Measurements from ENCODE around the gene ABCB6.
"Not testable (repeated sequence)": the region's sequence is repeated elsewhere in the genome, so short reads cannot be mapped to it uniquely, and the experiment has no call there.

Gene ABCB6

GRCh38 chr2:219218732-219219701 is at the start of gene ABCB6:
Gene ABCB6, minus strand, starts transcription at chr2:219218958. Its CDS starts 285 bp downstream, at chr2:219218673.
- DNase-seq (ENCODE audit: low read depth in 2 of 3, low spot score in 2 of 3) = peak; percentile 62 to 77 (median 72)

- DNase-seq (ENCODE audit: low read depth in 2 of 3, low spot score in 2 of 3) = no peak
Observed at GRCh38 chr2:219268294-219268693, 49.5 kb upstream of the ABCB6 start.

DNA sequence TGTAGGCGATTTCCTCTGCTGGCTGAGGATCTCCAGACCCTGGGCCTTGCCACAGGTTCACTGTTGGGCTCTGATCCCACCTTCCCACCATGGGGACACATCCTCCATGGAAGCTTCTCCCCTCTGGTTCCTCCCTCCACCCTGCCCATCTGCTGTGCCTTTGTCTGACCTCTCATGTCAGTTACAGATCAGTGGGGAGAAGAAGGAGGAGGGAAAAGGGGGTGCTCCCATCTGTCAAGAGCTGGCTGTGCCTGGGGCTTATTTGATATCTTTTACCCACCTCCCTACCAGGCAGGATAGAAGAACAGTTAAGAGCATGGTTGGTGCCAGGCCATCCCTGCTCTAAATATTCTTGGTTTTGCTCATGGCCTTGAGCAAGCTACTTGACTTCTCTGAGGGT is 48.1 kb upstream of the ABCB6 start:
- no peak for DNase-seq (ENCODE audit: low read depth in 2 of 3, low spot score in 2 of 3)

- no peak for DNase-seq (ENCODE audit: low read depth in 2 of 3, low spot score in 2 of 3)
Observed at GRCh38 chr2:219266232-219266631, 47.5 kb upstream of the ABCB6 start.

- DNase-seq (ENCODE audit: low read depth in 2 of 3, low spot score in 2 of 3) = no peak
Observed at GRCh38 chr2:219261024-219261855, 42.5 kb upstream of the ABCB6 start.

DNA sequence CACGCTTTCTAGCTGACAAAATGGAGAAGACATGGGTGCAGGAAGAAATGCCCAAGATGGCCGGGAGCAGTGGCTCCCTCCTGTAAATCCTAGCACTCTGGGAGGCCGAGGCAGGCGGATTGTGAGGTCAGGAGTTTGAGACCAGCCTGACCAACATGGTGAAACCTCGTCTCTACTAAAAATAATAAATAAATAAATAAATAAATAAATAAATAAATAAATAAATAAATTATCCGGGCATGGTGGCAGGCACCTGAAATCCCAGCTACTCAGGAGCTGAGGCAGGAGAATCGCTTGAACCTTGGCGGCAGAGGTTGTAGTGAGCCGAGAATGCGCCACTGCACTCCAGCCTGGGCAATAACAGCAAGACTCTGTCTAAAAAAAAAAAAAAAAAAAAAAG is 40.2 kb upstream of the ABCB6 start:
- not testable (repeated sequence) for DNase-seq (ENCODE audit: low read depth in 2 of 3, low spot score in 2 of 3)

DNA sequence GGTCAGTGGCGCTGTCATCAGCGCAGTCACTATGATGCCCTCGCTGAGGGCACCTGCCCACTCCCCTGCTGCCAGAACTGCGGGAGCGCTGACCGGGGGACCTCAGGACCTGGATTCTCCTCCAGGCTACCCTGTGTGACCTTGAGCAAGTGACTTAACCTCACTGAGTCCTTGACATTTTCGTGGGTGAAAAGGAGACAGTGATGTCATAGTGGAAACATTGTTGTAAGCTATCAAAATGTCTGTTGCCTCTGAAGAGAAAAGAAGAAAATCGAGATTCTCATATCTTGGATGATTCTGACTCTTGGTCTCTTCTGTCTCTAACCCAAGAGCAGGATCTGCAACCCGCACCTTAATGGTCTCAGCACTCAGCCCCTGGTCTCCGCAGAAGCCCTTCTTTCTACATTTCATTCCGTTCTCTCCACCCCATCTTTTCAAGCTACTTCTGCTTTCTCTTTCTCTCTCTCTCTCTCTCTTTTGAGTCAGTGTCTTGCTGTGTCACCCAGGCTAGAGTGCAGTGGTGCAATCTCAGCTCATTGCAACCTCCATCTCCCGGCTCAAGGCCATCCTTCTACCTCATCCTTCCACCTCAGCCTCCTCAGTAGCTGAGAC is 35.9 kb upstream of the ABCB6 start:
- peak in 1 of 3 experiments; percentile 37 for DNase-seq (ENCODE audit: low read depth in 2 of 3, low spot score in 2 of 3)

DNA sequence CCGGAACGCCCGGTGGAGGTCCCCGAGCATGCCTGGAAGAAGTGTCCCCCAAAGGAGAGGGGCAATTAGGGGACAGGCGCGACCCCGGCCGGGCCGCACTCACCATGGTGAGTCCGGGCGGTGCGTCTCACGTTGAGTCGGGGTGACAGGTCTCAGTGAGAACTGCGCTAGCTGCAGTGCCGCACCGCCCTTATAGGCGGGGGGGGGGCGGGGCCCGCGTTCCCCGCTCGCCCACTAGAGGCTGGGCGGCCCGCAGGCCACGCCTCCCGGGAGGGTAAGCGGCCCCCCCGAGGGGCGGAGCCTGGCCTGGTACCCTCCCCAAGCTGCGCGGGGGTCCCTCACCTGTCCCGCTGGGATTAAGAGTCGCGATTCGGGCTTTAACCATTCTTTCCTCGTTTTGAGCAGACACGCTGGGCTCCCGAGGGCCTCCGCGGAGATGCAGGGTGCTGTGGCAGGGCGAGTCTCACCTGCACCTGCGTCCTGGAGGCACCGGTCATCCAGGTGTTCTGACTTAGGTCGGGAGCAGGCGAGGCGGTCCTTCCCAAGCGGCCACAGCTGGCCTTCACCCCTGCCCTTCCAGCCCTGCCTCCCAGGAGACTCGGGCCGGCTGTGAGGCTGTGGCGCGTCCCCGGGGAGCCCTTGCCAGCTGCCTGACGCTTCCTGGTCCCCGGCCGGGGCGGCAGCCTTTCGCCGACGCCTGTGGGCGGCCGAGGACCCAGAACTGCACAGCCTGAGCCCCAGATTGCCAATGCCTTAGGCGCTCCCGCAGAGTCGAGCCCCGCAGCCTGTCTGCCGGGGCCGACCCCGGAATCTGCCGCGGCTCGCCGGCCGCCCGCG is 35.2 kb upstream of the ABCB6 start, which contains the start of gene TUBA4A:
Gene TUBA4A (minus strand): TSS at position 166 of the 837 bp plus-strand sequence. CDS start 60 bp downstream, at position 106.
- DNase-seq (ENCODE audit: low read depth in 2 of 3, low spot score in 2 of 3) = peak; percentile 78 to 86 (median 79)

- DNase-seq (ENCODE audit: low read depth in 2 of 3, low spot score in 2 of 3) = peak in 1 of 3 experiments; percentile 27
Observed at GRCh38 chr2:219252900-219253752, 34.4 kb upstream of the ABCB6 start, which contains the start of gene TUBA4B. Gene TUBA4B, plus strand, starts transcription at chr2:219253243. Its CDS starts 165 bp downstream, at chr2:219253408.

DNA sequence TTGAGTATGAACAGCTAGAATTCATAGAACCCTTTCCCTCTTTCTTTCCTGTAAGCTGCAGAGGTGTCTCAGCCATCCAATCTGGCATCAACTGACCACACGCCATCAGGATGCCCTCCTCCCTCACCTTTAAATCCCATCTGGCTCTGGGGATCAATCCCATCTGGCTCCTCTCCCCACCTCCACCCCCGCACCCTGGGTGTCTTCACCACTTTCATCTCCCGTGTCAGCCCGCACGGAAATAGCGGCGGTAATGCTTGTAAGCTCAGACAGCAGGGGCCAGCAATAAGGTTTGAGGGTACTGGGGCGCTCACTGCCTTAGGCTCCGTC is 33.8 kb upstream of the ABCB6 start:
- peak in 1 of 3 experiments; percentile 16 for DNase-seq (ENCODE audit: low read depth in 2 of 3, low spot score in 2 of 3)

DNA sequence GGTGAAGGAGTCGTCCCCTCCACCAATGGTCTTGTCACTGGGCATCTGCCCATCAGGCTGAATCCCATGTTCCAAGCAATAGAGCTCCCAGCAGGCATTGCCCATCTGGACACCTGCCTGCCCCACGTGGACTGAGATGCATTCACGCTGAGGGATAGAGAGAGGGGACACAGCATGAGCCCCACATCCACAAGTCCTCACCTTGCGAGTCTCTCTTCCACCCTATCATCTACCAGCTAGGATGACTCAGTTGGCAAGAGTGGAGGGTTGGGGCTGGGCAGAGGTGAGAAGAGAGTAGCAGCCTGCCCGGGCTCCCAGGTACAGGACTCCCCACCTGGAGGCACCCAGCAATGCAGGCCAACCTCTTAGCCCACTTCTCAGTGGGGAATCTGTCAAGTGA is 33.3 kb upstream of the ABCB6 start:
- DNase-seq (ENCODE audit: low read depth in 2 of 3, low spot score in 2 of 3) = no peak

DNA sequence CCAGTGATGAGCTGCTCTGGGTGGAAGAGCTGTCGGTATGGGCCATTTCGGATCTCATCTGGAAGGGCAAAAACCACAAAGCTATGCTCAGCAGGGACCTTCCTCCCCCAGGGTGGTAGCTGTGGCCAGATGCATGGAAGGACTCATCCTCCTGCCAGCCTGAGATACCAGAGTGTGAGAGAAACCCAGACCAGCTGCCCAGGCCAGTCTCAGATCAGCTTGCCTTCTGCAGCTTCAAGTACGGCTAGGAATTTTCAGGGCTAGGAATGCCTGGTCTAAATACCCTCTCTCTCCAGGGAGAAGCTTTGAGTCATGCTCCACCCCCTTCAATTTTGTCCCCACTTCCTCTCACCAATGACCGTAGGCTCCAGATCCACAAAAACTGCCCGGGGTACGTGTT is 32.9 kb upstream of the ABCB6 start:
- no peak for DNase-seq (ENCODE audit: low read depth in 2 of 3, low spot score in 2 of 3)

DNA sequence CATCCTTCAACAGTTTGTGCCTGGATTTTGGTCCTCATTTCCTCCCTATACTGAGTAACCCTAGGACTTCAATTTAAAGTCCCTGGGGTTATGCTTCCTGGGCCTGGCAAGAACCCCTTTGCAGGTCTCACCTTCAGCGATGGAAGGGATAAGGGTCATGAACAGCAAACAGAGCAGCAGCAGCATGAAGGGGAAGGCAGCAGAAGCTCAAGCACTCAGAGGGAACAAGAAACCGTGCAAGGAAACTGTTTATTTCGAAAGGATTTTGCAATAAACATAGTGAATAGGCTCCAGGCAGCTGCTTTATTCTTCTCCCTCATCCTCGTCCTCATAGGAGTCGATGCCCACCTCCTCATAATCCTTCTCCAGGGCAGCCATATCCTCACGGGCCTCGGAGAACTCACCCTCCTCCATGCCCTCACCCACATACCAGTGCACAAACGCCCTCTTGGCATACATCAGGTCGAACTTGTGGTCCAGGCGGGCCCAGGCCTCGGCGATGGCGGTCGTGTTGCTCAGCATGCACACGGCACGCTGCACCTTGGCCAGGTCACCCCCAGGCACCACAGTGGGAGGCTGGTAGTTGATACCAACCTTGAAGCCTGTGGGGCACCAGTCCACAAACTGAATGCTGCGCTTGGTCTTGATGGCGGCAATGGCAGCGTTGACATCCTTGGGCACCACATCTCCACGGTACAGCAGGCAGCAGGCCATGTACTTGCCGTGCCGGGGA is 31.5 kb upstream of the ABCB6 start:
- no peak for DNase-seq (ENCODE audit: low read depth in 2 of 3, low spot score in 2 of 3)

DNA sequence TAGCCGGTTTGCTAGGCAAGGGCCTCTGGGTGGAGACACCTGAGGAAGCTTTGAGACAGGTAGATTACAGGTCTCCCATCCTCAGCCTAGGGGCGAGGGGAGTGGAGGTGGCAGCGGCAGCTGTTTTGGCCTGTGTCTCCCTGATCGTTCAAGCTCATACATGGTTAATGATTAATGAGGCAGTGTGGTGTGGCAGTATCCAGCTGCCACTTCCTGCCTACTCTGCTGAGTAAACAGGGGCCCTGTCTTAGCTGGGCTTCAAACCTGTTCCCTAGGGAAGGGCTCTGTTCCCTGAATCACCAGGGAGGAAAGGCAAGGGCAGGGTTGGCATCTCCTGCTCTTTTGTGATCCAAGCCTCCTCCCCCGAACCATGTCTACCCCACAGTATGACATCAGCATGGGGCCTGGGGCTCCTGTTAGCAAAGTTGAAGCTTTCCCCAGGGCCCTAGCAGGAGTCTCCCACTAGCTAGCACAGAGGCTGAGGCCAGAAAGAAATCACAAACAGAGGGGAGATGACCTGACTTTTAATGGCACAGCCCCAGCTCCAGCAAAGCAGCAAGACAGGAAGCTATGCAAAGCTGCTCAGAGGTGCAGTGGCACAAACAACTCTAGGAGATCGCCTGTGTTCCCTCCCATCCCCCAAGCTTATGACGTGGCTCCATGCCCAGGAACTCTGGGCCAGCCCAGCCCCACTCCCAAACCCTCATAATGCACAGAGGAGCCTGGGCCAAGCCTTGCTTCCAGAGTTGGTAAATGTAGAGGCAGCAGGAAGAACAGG is 30.6 kb upstream of the ABCB6 start:
- DNase-seq (ENCODE audit: low read depth in 2 of 3, low spot score in 2 of 3) = no peak

DNA sequence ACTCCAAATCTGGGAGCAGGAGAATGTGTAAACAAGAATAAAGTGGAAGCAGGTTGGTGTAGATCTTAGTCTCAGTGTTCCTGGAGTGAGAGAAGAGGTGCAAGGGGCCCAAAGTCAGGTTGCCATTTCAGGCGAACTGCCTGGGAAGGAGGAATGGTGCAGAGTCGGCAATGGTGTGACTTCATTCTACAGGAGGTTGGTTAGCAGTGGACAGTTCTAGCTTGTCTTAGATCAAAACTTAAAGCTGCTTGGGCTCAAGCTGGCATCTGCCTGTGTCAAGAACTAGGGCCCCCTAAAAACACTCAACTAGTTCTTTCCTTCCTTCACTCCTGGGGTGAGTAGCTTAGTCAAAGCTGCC is 30.1 kb upstream of the ABCB6 start:
- no peak for DNase-seq (ENCODE audit: low read depth in 2 of 3, low spot score in 2 of 3)

DNA sequence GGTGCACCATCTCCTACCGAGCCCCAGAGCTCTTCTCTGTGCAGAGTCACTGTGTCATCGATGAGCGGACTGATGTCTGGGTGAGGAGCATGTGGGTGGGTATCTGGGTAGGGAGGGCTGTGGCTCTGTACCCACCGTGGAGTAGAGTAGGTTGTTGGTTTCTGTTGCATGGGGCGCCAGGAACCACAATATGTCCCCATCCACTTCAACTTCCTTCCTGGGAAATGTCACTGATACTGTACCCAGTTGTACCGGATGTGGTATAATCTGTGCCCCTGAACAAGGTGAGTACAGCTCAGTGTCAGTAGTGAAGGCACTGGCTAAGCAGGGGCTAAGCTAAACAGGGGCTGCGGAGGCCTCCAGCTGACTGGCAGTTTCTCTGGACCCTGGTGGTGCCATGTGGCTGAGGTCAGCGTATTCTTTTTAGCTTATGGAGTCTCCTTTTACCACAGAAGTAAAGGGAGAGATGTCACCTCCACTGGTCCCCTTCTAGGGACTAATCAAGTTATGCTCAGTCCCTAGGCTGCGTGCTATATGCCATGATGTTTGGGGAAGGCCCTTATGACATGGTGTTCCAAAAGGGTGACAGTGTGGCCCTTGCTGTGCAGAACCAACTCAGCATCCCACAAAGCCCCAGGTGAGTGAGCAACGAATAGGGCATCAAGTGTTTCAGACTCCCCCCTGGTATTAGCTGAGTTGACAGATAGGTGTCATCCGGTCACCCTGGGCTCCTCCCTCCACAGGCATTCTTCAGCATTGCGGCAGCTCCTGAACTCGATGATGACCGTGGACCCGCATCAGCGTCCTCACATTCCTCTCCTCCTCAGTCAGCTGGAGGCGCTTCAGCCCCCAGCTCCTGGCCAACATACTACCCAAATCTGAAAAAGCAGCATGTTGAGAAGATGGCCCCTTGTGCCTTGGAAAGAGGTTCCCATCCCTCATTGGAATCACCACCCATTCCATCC is 29.2 kb upstream of the ABCB6 start:
- peak in 2 of 3 experiments; percentile 12 to 28 for DNase-seq (ENCODE audit: low read depth in 2 of 3, low spot score in 2 of 3)

DNA sequence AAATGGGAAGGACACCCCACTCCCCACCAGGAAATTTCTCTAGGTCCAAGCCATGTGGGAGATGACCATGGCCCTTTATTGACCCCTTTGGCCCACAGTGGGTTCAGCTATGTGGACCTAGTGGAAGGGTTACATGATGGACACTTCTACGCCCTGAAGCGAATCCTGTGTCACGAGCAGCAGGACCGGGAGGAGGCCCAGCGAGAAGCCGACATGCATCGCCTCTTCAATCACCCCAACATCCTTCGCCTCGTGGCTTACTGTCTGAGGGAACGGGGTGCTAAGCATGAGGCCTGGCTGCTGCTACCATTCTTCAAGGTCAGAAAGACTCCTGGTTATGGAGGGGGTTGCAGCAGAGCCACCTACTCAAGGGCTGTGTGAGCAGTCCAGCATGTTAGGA is 27.8 kb upstream of the ABCB6 start:
- no peak for DNase-seq (ENCODE audit: low read depth in 2 of 3, low spot score in 2 of 3)

All from activated CD8-positive, alpha-beta memory T cell treated with anti-CD3 and anti-CD28 coated beads for 48 hours (primary cell).